Kidney (tissue), 14 donors: ENCODE results near the gene GNAS. TPM values are rescaled to one million over a fixed set of nuclear protein-coding genes. Genes with fewer than 3 reads are reported as not detected.

Experiments used
- DNase-seq, 5 donors: peaks; one replicate each; pipeline ENCODE4 v3.0.0-alpha.2; 2013 to 2020
- FAIRE-seq: peaks from 2 replicates; lab custom pipeline; 2012; peaks lifted over from hg19 to GRCh38; lab: Jason Lieb, UNC
- H3K27ac ChIP-seq, 2 donors: one replicate each; pipeline ENCODE4 v1.7.0; 2013; ENCODE audit warnings: low read depth in 2 of 2, low read length in 2 of 2, inconsistent platforms in 1 of 2
- H3K27me3 ChIP-seq: one replicate; pipeline ENCODE4 v1.7.1; 2013; ENCODE audit warnings: low read length, inconsistent platforms; ENCODE audit not compliant: control insufficient read depth, insufficient read depth
- H3K36me3 ChIP-seq, 3 donors: one replicate each; pipeline versions ENCODE4 v1.7.0 to v1.7.1; 2013; ENCODE audit warnings: low read length in 3 of 3, control low read depth in 1 of 3, inconsistent platforms in 1 of 3; ENCODE audit not compliant: insufficient read depth in 3 of 3, control insufficient read depth in 2 of 3
- H3K4me1 ChIP-seq, 3 donors: one replicate each; pipeline versions ENCODE4 v1.7.0 to v1.7.1; 2013; ENCODE audit warnings: low read length in 3 of 3, inconsistent platforms in 1 of 3, low read depth in 1 of 3; ENCODE audit not compliant: control insufficient read depth in 2 of 3, insufficient read depth in 2 of 3
- H3K4me3 ChIP-seq, 3 donors: one replicate each; pipeline versions ENCODE4 v1.7.0 to v1.8.1; 2013; ENCODE audit warnings: low read length in 3 of 3, control low read depth in 1 of 3, inconsistent platforms in 1 of 3
- H3K9ac ChIP-seq, 3 donors: one replicate each; pipeline versions ENCODE4 v1.7.0 to v1.7.1; 2013; ENCODE audit warnings: low read length in 3 of 3, control low read depth in 1 of 3, inconsistent platforms in 1 of 3
- H3K9me3 ChIP-seq, 3 donors: one replicate each; pipeline versions ENCODE4 v1.7.0 to v1.7.1; 2013; ENCODE audit warnings: low read length in 3 of 3, control low read depth in 1 of 3, inconsistent platforms in 1 of 3; ENCODE audit not compliant: control insufficient read depth in 2 of 3, insufficient read depth in 1 of 3
- intact Hi-C: fragments of 100-400 bp; cut with DNase I; formaldehyde crosslinking; loops from one replicate; pipeline ENCODE4 v1.11.1; 2022
- polyA plus RNA-seq: library from polyadenylated mRNA; stranded (reverse); fragments of 350-450 nt; fragmentation: Illumina TruSeq; extraction: RNeasy Lipid Tissue Mini Kit (QIAGEN cat#74804); gene quantifications from one replicate; pipeline ENCODE4 v1.2.3, GENCODE V29; 2014; ENCODE audit warnings: low read depth, low replicate concordance; ENCODE audit not compliant: insufficient read depth
- total RNA-seq: library from RNA; stranded (reverse); fragmentation: NEBNext Ultra II Directional; extraction: Animal tissue kit (Norgen Biotek cat#: 25700); gene quantifications from one replicate; pipeline ENCODE4 v1.2.1, GENCODE V29; 2021
- TF ChIP-seq, protein P1 (sequence below): IDR thresholded peaks from 3 replicates; pipeline ENCODE4 v1.5.1; 2012; ENCODE audit warnings: mild to moderate bottlenecking, moderate library complexity, borderline replicate concordance; ENCODE audit not compliant: insufficient read depth; ENCODE audit errors: extremely low read depth
- donor health status: control.
- donor health status: control.
- donor health status: control.
- donor health status: control.
- donor health status: control.
- donor health status: DM: yes; HTN: yes; CAD: no.
- donor health status: Normal renal cell carcinoma (clear cell type).

The GNAS gene
- total and polyA plus RNA-seq, 2 donors from 2014 or later, result 792 to 867 TPM

DNA sequence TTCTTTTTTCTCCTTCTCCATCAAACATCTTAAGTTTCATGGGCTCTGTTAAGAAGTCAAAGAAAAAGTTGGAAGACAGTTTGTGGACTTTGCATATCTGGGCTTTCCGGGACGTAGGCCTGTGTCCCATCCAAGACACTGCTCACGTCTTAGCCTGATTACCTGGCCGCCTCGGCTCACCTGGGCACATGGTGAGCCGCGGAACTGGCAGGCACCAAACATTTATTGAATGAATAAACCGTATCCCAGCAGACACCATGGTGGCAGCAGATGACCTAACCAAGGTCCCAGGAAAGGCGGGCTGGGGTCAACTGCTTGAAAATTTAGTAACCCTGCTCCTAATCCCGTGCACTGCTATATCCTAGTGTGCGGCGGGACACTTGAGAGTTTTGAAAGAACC lies 35.6 kb downstream of the GNAS start:
- Histone ChIP-seq H3K27ac (no peak overlapping the region), H3K36me3 (no peaks in the 10 kb centered on the region), H3K4me1 (no peaks in the 10 kb centered on the region), H3K9ac (peak overlapping the region; percentile 55 to 75 (median 59)), H3K4me3 (peak overlapping the region; percentile 67 to 70 (median 69)), H3K9me3 (no peaks in the 10 kb centered on the region), H3K27me3 (no peaks in the 10 kb centered on the region)
- FAIRE-seq, result no peak
- DNase-seq, result no peak
- intact Hi-C loops, result no loop called here
- TF ChIP-seq, protein P1, sequence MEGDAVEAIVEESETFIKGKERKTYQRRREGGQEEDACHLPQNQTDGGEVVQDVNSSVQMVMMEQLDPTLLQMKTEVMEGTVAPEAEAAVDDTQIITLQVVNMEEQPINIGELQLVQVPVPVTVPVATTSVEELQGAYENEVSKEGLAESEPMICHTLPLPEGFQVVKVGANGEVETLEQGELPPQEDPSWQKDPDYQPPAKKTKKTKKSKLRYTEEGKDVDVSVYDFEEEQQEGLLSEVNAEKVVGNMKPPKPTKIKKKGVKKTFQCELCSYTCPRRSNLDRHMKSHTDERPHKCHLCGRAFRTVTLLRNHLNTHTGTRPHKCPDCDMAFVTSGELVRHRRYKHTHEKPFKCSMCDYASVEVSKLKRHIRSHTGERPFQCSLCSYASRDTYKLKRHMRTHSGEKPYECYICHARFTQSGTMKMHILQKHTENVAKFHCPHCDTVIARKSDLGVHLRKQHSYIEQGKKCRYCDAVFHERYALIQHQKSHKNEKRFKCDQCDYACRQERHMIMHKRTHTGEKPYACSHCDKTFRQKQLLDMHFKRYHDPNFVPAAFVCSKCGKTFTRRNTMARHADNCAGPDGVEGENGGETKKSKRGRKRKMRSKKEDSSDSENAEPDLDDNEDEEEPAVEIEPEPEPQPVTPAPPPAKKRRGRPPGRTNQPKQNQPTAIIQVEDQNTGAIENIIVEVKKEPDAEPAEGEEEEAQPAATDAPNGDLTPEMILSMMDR, result no peak

GRCh38 chr20:58888521-58889333 lies 36.2 kb downstream of the GNAS start:
- no peaks in the 10 kb centered on the region for H3K9me3 ChIP-seq
- FAIRE-seq, result no peak
- peaks cover 0 to 1% (median 0%) of the 10 kb centered on the region in 3 donors for H3K4me1 ChIP-seq
- no peaks in the 10 kb centered on the region for H3K36me3 ChIP-seq
- TF ChIP-seq, protein P1, result no peak
- peak overlapping the region in 1 of 2 donors; percentile 32 for H3K27ac ChIP-seq
- H3K27me3 ChIP-seq, result no peaks in the 10 kb centered on the region
- peak overlapping the region; percentile 55 to 75 (median 59) for H3K9ac ChIP-seq
- H3K4me3 ChIP-seq, result peak overlapping the region; percentile 67 to 70 (median 69)
- intact Hi-C loops, result no loop called here
- peak; percentile 84 to 94 (median 89) for DNase-seq

GRCh38 chr20:58889334-58889760 lies 36.8 kb downstream of the GNAS start:
- Histone ChIP-seq H3K9ac (peak overlapping the region in 2 of 3 donors; percentile 17 to 40), H3K36me3 (no peaks in the 10 kb centered on the region), H3K9me3 (no peaks in the 10 kb centered on the region), H3K27ac (peak overlapping the region in 1 of 2 donors; percentile 32), H3K27me3 (no peaks in the 10 kb centered on the region), H3K4me3 (peak overlapping the region; percentile 16 to 51 (median 42)), H3K4me1 (peaks cover 0 to 3% (median under 1%) of the 10 kb centered on the region in 3 donors)
- TF ChIP-seq, protein P1, result no peak
- intact Hi-C loops, result no loop called here
- FAIRE-seq, result no peak
- DNase-seq, result peak in 1 of 5 donors; percentile 20
